Breast epithelium (tissue), 3 donors: ENCODE data around the gene RAD9B.

Source experiments
- POLR2A ChIP-seq: fragments of 450-650 bp; IDR thresholded peaks from one replicate; pipeline ENCODE4 v1.6.1; 2016; ENCODE audit warnings: antibody characterized with exemption, mild to moderate bottlenecking, moderate library complexity
- TF ChIP-seq, protein P1 (sequence below), 3 donors: fragments of 450-650 bp; IDR thresholded peaks; one replicate each; pipeline ENCODE4 v1.5.1; 2016 to 2017; ENCODE audit warnings: antibody characterized with exemption in 3 of 3, mild to moderate bottlenecking in 3 of 3, moderate library complexity in 3 of 3

DNA sequence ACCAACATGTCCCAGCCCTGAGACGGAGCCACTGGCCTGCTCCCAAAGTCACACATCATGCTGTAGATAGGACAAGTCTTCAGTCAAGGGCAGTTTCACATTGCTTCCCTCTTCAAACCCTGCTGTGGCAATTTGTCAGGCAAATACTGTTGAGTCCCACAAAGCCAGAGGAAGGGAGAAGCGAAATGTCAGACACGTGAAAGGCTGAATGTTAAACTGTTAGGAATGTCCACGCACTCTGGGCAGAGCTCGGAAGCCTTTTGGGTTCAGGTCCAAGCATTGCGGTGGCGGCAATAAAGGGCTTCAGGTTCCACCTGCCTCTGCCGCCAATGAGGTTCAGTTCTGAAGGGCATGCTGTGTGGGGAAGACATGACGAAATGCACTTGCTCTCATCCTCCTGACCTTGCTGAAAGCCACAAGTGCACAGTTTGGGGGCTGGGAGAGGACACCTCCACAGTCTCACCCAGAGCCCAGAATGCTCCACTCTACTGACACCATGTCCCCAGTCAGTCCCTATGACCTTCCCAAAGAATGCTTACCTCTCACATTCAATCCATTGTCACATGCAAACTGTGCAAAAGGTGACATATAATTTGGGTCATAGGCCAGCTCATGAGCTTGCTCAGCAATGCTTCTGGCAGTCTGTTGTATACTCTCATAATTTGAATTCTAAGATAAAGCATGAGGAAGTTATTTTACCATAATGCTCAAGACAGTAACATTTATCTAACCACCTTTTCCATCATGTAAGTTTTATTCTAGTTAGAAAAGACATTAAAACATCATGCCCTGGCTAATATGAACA lies 35.7 kb downstream of the RAD9B start:
- no peak for TF ChIP-seq POLR2A
- TF ChIP-seq, protein P1, sequence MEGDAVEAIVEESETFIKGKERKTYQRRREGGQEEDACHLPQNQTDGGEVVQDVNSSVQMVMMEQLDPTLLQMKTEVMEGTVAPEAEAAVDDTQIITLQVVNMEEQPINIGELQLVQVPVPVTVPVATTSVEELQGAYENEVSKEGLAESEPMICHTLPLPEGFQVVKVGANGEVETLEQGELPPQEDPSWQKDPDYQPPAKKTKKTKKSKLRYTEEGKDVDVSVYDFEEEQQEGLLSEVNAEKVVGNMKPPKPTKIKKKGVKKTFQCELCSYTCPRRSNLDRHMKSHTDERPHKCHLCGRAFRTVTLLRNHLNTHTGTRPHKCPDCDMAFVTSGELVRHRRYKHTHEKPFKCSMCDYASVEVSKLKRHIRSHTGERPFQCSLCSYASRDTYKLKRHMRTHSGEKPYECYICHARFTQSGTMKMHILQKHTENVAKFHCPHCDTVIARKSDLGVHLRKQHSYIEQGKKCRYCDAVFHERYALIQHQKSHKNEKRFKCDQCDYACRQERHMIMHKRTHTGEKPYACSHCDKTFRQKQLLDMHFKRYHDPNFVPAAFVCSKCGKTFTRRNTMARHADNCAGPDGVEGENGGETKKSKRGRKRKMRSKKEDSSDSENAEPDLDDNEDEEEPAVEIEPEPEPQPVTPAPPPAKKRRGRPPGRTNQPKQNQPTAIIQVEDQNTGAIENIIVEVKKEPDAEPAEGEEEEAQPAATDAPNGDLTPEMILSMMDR (IDR thresholded peaks at IDR 0.05): no peak
